BLaER1 treated with 17β-estradiol and CSF1 and Interleukin-3, amounts not matched to agents 10 nM and 100 nM (cell line): ENCODE measurements around the gene TMEM220.
A peak's percentile ranks its signal among the peaks of the same experiment; 100 is the strongest.

ENCODE experiments used
- H3K27ac ChIP-seq, 11 experiments: shearing (Covaris generic); formaldehyde crosslinking; 2 replicates each; pipeline ENCODE4 v1.8.1; 2022
- H3K27me3 ChIP-seq, 11 experiments: shearing (Covaris generic); formaldehyde crosslinking; 2 replicates each; pipeline ENCODE4 v1.8.1; 2022
- H3K36me3 ChIP-seq, 11 experiments: shearing (Covaris generic); formaldehyde crosslinking; 2 replicates each; pipeline ENCODE4 v1.8.1; 2022
- H3K4me1 ChIP-seq, 10 experiments: shearing (Covaris generic); formaldehyde crosslinking; 2 replicates each; pipeline ENCODE4 v1.8.1; 2022
- H3K4me2 ChIP-seq, 11 experiments: shearing (Covaris generic); formaldehyde crosslinking; 2 replicates each; pipeline ENCODE4 v1.8.1; 2022
- H3K4me3 ChIP-seq, 10 experiments: shearing (Covaris generic); formaldehyde crosslinking; 2 replicates each; pipeline ENCODE4 v1.8.1; 2022
- H3K9ac ChIP-seq, 11 experiments: shearing (Covaris generic); formaldehyde crosslinking; 2 replicates each; pipeline ENCODE4 v1.8.1; 2022
- H3K9me3 ChIP-seq, 11 experiments: shearing (Covaris generic); formaldehyde crosslinking; replicated peaks in 1 of 11; 2 replicates each; pipeline ENCODE4 v1.8.1; 2022
- H4K20me1 ChIP-seq, 11 experiments: shearing (Covaris generic); formaldehyde crosslinking; 2 replicates each; pipeline ENCODE4 v1.8.1; 2022
- Cebpa-rat ChIP-seq, 11 experiments: shearing (Covaris generic); IDR thresholded peaks; 2 replicates each; pipeline ENCODE4 v1.8.1; 2022

Gene TMEM220

GRCh38 chr17:10772425-10773380 lies 42.9 kb upstream of the TMEM220 start:
- Histone ChIP-seq H4K20me1 (no peaks in the 10 kb centered on the region), H3K4me3 (no peak overlapping the region), H3K4me1 (peaks cover 14 to 37% (median 20%) of the 10 kb centered on the region in 10 experiments), H3K4me2 (peak overlapping the region; percentile 7 to 69 (median 50); a peak in 20 of 22 replicates), H3K27ac (peak overlapping the region in 3 of 11 experiments; percentile 4 to 50 (median 23); a peak in 5 of 22 replicates), H3K9me3 (peaks cover 8 to 20% (median 17%) of the 10 kb centered on the region in 11 experiments; a peak in 21 of 22 replicates), H3K9ac (0 out of 22 replicates have a peak overlapping the region, but pooled peaks of 1 of the 11 experiments have one; percentile 25), H3K27me3 (no peaks in the 10 kb centered on the region), H3K36me3 (no peaks in the 10 kb centered on the region)
- no peak for TF ChIP-seq Cebpa-rat (IDR thresholded peaks at IDR 0.05)

DNA sequence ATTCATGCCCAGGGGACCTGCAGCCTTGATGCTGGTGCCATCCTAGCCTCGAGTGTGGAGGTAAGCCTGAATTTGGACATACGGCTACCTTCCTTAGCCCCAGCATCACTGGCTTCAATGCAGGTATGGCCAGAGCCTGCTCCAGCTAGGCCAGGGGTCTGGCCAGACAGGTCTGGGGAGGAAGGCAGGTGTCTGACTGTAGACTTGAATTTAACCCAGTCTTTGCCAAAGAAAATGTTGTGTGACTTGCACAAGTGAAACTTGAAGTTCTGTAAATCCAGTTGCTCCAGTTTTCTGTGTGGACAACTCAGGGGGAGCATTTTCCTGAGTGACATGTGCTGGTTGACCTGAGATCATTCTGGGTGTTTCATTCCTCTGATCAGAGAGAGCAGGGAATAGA lies 41.3 kb upstream of the TMEM220 start:
- H3K9ac ChIP-seq: no peak overlapping the region
- H3K9me3 ChIP-seq: peaks cover 8 to 22% (median 18%) of the 10 kb centered on the region in 11 experiments; a peak in 21 of 22 replicates
- H3K4me2 ChIP-seq: no peak overlapping the region
- no peak overlapping the region for H3K27ac ChIP-seq
- H3K4me1 ChIP-seq: peaks cover 13 to 23% (median 17%) of the 10 kb centered on the region in 10 experiments
- H3K4me3 ChIP-seq: no peak overlapping the region
- H4K20me1 ChIP-seq: no peaks in the 10 kb centered on the region
- H3K36me3 ChIP-seq: no peaks in the 10 kb centered on the region
- no peaks in the 10 kb centered on the region for H3K27me3 ChIP-seq
- TF ChIP-seq Cebpa-rat (IDR thresholded peaks at IDR 0.05): no peak

DNA sequence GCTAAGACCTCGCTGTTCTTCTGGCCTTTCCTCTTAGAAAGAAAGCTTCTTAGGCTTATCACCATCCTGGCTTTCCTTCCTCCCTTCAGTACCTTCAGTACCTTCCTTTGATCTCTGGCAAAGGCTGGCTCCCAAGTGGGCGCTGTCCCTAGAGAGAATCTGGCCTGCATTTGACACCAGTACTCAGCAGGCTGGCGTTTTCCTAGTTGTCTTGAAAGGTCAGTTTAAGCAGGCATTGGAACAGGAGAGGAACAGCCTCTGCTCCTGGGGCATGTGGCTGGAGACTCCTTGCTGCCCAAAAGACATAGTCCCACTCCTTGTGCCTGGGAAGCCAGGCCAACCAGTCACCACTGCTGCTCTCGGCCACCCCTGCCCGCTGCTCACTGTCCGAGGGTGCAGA lies 40.0 kb upstream of the TMEM220 start:
- 0 out of 22 replicates have a peak overlapping the region, but pooled peaks of 1 of the 11 experiments have one; percentile 10 for H3K4me2 ChIP-seq
- no peak overlapping the region for H3K4me3 ChIP-seq
- H4K20me1 ChIP-seq: no peaks in the 10 kb centered on the region
- no peak for TF ChIP-seq Cebpa-rat (IDR thresholded peaks at IDR 0.05)
- H3K9ac ChIP-seq: no peak overlapping the region
- peaks cover 13 to 23% (median 17%) of the 10 kb centered on the region in 10 experiments for H3K4me1 ChIP-seq
- H3K9me3 ChIP-seq: peaks cover 7 to 18% (median 11%) of the 10 kb centered on the region in 11 experiments; a peak in 20 of 22 replicates
- H3K36me3 ChIP-seq: no peaks in the 10 kb centered on the region
- no peaks in the 10 kb centered on the region for H3K27me3 ChIP-seq
- no peak overlapping the region for H3K27ac ChIP-seq

- peaks cover 11 to 21% (median 15%) of the 10 kb centered on the region in 10 experiments for H3K4me1 ChIP-seq
- TF ChIP-seq Cebpa-rat (IDR thresholded peaks at IDR 0.05): no peak
- H4K20me1 ChIP-seq: no peaks in the 10 kb centered on the region
- H3K27me3 ChIP-seq: no peaks in the 10 kb centered on the region
- H3K9ac ChIP-seq: no peak overlapping the region
- H3K36me3 ChIP-seq: no peaks in the 10 kb centered on the region
- H3K9me3 ChIP-seq: peaks cover 7 to 18% (median 11%) of the 10 kb centered on the region in 11 experiments; a peak in 20 of 22 replicates
- H3K4me3 ChIP-seq: no peak overlapping the region
- H3K4me2 ChIP-seq: no peak overlapping the region
- no peak overlapping the region for H3K27ac ChIP-seq
Measured at GRCh38 chr17:10768750-10769251, 39.0 kb upstream of the TMEM220 start.

DNA sequence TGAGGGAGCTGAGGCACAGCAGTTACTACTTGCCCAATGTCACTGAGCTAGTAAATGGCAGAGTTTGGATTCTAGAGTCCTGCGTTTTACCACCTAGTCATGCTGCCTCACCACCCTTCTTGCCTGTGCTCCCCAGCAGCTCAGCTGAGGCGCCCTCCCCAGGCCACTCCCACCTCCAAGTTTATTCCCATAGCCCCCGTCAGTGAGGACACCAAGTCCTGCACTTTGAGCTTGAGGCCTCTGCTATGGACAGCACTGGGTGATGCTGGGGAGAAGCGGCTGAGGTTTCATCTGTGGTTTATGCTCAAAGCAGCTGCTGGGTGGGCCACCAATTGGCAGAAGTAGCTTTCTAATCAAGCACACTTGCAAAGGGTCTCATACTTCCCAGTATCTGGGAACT lies 37.4 kb upstream of the TMEM220 start:
- H4K20me1 ChIP-seq: no peaks in the 10 kb centered on the region
- H3K4me1 ChIP-seq: peaks cover 0 to 6% (median 0%) of the 10 kb centered on the region in 10 experiments; a peak in 4 of 20 replicates
- no peak overlapping the region for H3K9ac ChIP-seq
- H3K4me2 ChIP-seq: no peak overlapping the region
- no peak for TF ChIP-seq Cebpa-rat (IDR thresholded peaks at IDR 0.05)
- no peaks in the 10 kb centered on the region for H3K36me3 ChIP-seq
- no peak overlapping the region for H3K27ac ChIP-seq
- no peaks in the 10 kb centered on the region for H3K27me3 ChIP-seq
- H3K9me3 ChIP-seq: peaks cover 5 to 14% (median 8%) of the 10 kb centered on the region in 11 experiments; a peak in 20 of 22 replicates
- H3K4me3 ChIP-seq: no peak overlapping the region

DNA sequence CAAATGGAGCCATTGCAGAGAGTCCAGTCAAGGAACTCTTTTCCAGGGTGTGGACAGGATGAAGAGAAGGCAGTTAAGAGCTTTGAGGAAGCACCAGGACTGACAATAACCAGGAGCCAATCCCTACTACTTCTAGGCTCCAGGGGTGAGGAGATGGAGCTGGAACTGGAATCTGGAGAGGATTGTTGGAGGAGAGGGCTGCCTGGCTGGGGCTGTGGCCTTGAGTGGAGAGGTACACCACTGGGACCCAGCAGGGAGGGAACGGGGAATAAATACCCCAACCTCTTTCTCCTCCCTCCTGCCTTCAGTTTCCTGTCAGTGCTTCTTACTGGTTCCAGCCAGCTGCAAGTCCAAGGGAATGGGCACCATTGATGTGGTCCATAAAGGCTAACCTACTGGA lies 32.2 kb upstream of the TMEM220 start:
- no peak overlapping the region for H3K27ac ChIP-seq
- no peak overlapping the region for H3K4me3 ChIP-seq
- no peak overlapping the region for H3K4me2 ChIP-seq
- no peaks in the 10 kb centered on the region for H3K4me1 ChIP-seq
- no peaks in the 10 kb centered on the region for H3K36me3 ChIP-seq
- TF ChIP-seq Cebpa-rat (IDR thresholded peaks at IDR 0.05): no peak
- H4K20me1 ChIP-seq: no peaks in the 10 kb centered on the region
- peaks cover 0 to 5% (median 0%) of the 10 kb centered on the region in 11 experiments; a peak in 1 of 22 replicates for H3K9me3 ChIP-seq
- H3K9ac ChIP-seq: no peak overlapping the region
- no peaks in the 10 kb centered on the region for H3K27me3 ChIP-seq

DNA sequence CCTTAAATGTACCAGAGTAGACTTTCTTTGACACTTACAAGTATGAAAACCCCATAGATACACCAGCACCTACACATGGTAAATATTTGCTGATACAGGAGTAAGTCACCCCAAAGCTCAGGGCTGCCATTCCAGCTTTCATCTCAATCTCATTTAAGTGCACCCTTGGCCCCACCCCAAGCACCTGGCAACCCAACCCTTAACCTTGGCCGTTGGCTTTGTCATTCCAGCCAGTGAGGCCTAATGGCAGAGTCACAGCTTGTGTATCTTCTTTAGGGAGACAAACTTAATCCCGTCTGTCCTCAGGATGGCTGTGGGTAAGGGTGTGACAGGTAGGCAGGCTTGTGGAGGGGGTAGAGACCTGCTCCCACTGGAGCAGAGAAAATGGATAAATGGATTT lies 31.5 kb upstream of the TMEM220 start:
- no peak for TF ChIP-seq Cebpa-rat (IDR thresholded peaks at IDR 0.05)
- H4K20me1 ChIP-seq: no peaks in the 10 kb centered on the region
- no peaks in the 10 kb centered on the region for H3K36me3 ChIP-seq
- peaks cover 0 to 3% (median 0%) of the 10 kb centered on the region in 11 experiments; a peak in 1 of 22 replicates for H3K9me3 ChIP-seq
- no peak overlapping the region for H3K4me2 ChIP-seq
- no peak overlapping the region for H3K9ac ChIP-seq
- H3K4me1 ChIP-seq: no peaks in the 10 kb centered on the region
- no peak overlapping the region for H3K4me3 ChIP-seq
- no peak overlapping the region for H3K27ac ChIP-seq
- no peaks in the 10 kb centered on the region for H3K27me3 ChIP-seq

DNA sequence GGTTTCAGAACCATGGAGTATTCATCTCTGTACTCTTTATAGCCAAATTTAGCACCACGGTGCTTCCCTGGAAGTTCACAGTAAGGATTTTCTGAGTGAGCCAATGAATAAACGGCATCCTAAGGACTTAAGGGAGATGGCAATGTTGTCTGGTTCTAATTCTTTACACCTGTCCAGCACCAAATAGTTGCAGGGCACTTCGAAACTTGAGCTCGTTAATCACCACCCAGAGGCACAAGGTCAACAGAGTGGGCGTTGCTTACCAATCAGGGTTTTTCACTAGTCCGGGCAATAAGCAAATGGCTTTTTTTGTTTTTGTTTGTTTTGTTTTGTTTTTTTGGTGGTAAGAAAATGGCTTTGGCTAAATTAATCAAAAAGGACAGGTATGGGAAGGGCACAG lies 28.2 kb upstream of the TMEM220 start:
- H3K27ac ChIP-seq: no peak overlapping the region
- no peak for TF ChIP-seq Cebpa-rat (IDR thresholded peaks at IDR 0.05)
- H3K4me3 ChIP-seq: no peak overlapping the region
- H3K4me1 ChIP-seq: no peaks in the 10 kb centered on the region
- H4K20me1 ChIP-seq: no peaks in the 10 kb centered on the region
- H3K36me3 ChIP-seq: no peaks in the 10 kb centered on the region
- H3K9me3 ChIP-seq: no peaks in the 10 kb centered on the region
- H3K27me3 ChIP-seq: no peaks in the 10 kb centered on the region
- no peak overlapping the region for H3K4me2 ChIP-seq
- no peak overlapping the region for H3K9ac ChIP-seq

DNA sequence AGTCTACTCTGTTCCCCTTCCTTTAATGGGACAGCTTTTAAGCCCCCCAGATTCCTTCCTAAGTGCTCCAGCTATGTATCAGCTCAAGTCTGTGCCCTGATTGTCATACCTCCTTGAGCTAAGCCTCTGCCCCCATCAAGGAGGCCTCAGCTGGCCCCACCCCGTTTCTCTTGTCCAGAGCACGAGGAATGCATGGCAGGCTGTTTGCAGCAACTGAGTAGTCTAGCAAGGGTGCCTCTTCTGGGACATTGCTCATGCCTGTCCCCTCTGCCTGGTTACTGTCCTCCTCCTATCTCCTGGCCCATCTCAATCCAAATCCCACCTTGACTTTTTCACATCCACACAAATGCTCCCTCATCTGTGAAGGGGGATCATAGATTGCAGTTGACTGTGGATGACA lies 27.8 kb upstream of the TMEM220 start:
- Histone ChIP-seq H4K20me1 (no peaks in the 10 kb centered on the region), H3K27me3 (no peaks in the 10 kb centered on the region), H3K27ac (no peak overlapping the region), H3K36me3 (no peaks in the 10 kb centered on the region), H3K9me3 (no peaks in the 10 kb centered on the region), H3K4me1 (no peaks in the 10 kb centered on the region), H3K4me2 (no peak overlapping the region), H3K4me3 (no peak overlapping the region), H3K9ac (no peak overlapping the region)
- TF ChIP-seq Cebpa-rat (IDR thresholded peaks at IDR 0.05): no peak
